ENCODE data around the gene RASSF3.

Gene RASSF3

DNA sequence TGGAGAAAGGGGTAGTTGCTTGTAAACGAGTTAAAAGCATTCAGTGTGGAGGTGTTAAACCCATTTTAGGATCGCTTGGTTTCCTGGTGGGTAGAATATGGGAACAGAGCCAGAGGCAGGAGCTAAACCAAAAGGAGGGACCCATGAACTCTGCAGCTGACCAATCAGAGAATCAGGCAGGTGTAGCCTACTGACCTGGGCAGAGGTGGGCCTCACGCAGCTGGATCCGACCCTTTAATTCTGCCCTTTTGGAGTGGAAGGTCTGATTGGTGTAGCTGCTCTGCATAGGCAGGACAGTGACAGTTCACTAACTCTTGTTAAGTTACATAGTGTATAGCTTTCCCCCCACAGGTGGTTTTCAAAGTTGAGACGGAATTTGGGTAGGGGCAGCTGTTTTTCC, 85.3 kb downstream of the RASSF3 start:
- no peak overlapping the region for H3K27ac ChIP-seq (ENCODE audit: low read length)
- no peaks in the 10 kb centered on the region for H3K9me3 ChIP-seq (ENCODE audit: insufficient read depth, low read length)
- H3K36me3 ChIP-seq (replicated peaks; ENCODE audit: low read depth, low read length): peaks cover 40% of the 10 kb centered on the region
- no peak overlapping the region for H3K4me3 ChIP-seq (ENCODE audit: low read length)
- TF ChIP-seq, protein P1, sequence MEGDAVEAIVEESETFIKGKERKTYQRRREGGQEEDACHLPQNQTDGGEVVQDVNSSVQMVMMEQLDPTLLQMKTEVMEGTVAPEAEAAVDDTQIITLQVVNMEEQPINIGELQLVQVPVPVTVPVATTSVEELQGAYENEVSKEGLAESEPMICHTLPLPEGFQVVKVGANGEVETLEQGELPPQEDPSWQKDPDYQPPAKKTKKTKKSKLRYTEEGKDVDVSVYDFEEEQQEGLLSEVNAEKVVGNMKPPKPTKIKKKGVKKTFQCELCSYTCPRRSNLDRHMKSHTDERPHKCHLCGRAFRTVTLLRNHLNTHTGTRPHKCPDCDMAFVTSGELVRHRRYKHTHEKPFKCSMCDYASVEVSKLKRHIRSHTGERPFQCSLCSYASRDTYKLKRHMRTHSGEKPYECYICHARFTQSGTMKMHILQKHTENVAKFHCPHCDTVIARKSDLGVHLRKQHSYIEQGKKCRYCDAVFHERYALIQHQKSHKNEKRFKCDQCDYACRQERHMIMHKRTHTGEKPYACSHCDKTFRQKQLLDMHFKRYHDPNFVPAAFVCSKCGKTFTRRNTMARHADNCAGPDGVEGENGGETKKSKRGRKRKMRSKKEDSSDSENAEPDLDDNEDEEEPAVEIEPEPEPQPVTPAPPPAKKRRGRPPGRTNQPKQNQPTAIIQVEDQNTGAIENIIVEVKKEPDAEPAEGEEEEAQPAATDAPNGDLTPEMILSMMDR (IDR thresholded peaks at IDR 0.05; ENCODE audit: low read depth, low read length): no peak
- TF ChIP-seq EZH2phosphoT487 (IDR thresholded peaks at IDR 0.05; ENCODE audit: low read depth): no peak
- peaks cover 6% of the 10 kb centered on the region for H3K4me1 ChIP-seq (ENCODE audit: low read length)
- H3K27me3 ChIP-seq (ENCODE audit: low read depth, low read length): no peaks in the 10 kb centered on the region
- H3K79me2 ChIP-seq (ENCODE audit: low read length): peaks cover 23% of the 10 kb centered on the region
- H3K4me2 ChIP-seq (ENCODE audit: low read length): no peak overlapping the region
- H4K20me1 ChIP-seq (ENCODE audit: insufficient read depth, low read length): peaks cover 31% of the 10 kb centered on the region
- no peak overlapping the region for H2AFZ ChIP-seq (ENCODE audit: low read depth, low read length)
- H3K9ac ChIP-seq (ENCODE audit: low read length): no peak overlapping the region

DNA sequence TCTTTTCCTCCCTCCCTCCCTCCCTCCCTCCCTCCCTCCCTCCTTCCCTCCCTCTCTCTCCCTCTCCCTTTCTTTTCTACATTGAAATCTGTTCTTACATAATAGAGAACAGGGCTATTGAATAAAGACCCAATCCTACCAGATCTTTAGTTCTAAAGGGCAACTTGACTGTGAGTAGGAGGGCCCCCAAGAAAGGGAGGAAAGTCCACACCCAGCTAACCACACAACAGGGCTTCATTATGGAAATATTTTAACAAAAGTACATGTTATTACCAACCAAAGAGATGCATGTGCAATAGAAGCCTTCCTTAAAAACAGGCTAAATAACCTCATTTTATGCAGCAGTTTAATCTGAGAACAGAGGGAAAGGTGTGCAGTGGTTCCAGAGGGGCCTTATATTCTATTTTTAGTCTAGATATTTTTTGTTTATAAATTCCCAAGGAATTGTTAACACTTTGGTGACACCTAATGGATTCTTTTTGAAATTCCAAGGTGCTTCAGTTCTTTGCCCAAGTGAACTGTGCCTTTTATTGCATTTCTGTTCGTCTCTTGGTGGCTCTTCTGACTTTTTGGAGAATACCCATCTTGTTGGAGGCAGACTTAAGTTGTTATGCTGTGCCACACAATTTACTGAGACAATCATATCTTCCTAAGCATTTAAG, 85.9 kb downstream of the RASSF3 start:
- Histone ChIP-seq H3K27ac (ENCODE audit: low read length) (no peak overlapping the region), H3K4me1 (ENCODE audit: low read length) (peaks cover 6% of the 10 kb centered on the region), H3K27me3 (ENCODE audit: low read depth, low read length) (no peaks in the 10 kb centered on the region), H3K9ac (ENCODE audit: low read length) (no peak overlapping the region), H3K4me3 (ENCODE audit: low read length) (no peak overlapping the region), H3K9me3 (ENCODE audit: insufficient read depth, low read length) (no peaks in the 10 kb centered on the region), H2AFZ (ENCODE audit: low read depth, low read length) (no peak overlapping the region), H3K36me3 (replicated peaks; ENCODE audit: low read depth, low read length) (peaks cover 41% of the 10 kb centered on the region), H4K20me1 (ENCODE audit: insufficient read depth, low read length) (peaks cover 29% of the 10 kb centered on the region), H3K4me2 (ENCODE audit: low read length) (no peak overlapping the region), H3K79me2 (ENCODE audit: low read length) (peaks cover 22% of the 10 kb centered on the region)
- TF ChIP-seq, protein P1 (IDR thresholded peaks at IDR 0.05; ENCODE audit: low read depth, low read length): 0 out of 2 replicates have a peak, but pooled peaks have one; percentile 14
- no peak for TF ChIP-seq EZH2phosphoT487 (IDR thresholded peaks at IDR 0.05; ENCODE audit: low read depth)

DNA sequence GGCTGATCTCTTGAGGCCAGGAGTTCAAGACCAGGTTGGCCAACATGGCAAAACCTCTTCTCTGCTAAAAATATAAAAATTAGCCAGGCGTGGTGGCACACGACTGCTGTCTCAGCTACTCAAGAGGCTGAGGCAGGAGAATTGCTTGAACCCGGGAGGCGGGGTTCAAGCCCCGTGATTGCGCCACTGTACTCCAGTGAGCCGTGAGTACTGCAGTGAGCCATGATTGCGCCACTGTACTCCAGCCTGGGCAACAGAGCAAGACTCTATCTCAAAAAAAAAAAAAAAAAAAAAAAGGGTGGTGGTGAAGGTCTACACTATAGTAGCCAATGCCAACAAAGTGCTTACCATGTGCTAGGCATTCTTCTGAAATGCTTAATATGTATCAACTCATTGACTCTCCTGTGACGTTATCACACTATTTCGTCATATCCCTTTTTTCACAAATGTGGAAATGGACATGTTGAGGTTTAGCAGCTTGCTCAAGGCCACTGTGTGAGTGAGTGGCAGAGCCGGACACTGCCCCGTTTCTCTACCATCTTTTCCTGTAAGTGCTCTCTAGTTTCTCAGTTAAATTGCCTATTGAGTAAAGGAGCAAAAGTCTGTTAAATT, 89.3 kb downstream of the RASSF3 start:
- Histone ChIP-seq H3K9ac (ENCODE audit: low read length) (no peak overlapping the region), H4K20me1 (ENCODE audit: insufficient read depth, low read length) (peaks cover 20% of the 10 kb centered on the region), H3K4me3 (ENCODE audit: low read length) (no peak overlapping the region), H3K27me3 (ENCODE audit: low read depth, low read length) (no peaks in the 10 kb centered on the region), H3K9me3 (ENCODE audit: insufficient read depth, low read length) (no peaks in the 10 kb centered on the region), H3K79me2 (ENCODE audit: low read length) (peaks cover 7% of the 10 kb centered on the region), H3K4me1 (ENCODE audit: low read length) (peaks cover 6% of the 10 kb centered on the region), H3K27ac (ENCODE audit: low read length) (no peak overlapping the region), H3K4me2 (ENCODE audit: low read length) (no peak overlapping the region), H3K36me3 (replicated peaks; ENCODE audit: low read depth, low read length) (peaks cover 31% of the 10 kb centered on the region), H2AFZ (ENCODE audit: low read depth, low read length) (no peak overlapping the region)
- TF ChIP-seq, protein P1 (IDR thresholded peaks at IDR 0.05; ENCODE audit: low read depth, low read length): no peak
- TF ChIP-seq EZH2phosphoT487 (IDR thresholded peaks at IDR 0.05; ENCODE audit: low read depth): no peak

DNA sequence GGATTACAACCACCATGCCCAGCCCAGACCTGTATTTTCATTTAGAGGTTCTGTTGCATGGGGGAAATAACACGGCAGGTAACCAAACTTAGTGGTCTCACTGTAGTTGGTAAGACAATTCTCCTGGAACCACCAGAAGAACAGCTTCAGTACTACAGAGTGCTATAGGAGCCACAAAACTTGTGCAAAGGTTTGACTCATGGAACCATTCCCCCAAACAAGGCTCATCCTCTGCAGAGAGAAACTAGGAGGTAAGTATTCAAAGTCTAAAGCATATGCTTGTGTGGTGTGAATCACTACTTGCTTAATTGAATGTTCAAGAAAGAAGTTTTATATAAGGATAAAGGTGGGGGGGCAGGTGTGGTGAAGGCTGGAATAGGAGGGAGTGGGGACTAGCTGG, 90.2 kb downstream of the RASSF3 start:
- H3K36me3 ChIP-seq (replicated peaks; ENCODE audit: low read depth, low read length): peaks cover 21% of the 10 kb centered on the region
- H3K27ac ChIP-seq (ENCODE audit: low read length): no peak overlapping the region
- peaks cover 6% of the 10 kb centered on the region for H3K4me1 ChIP-seq (ENCODE audit: low read length)
- H3K9me3 ChIP-seq (ENCODE audit: insufficient read depth, low read length): no peaks in the 10 kb centered on the region
- peaks cover 11% of the 10 kb centered on the region for H4K20me1 ChIP-seq (ENCODE audit: insufficient read depth, low read length)
- no peak overlapping the region for H3K4me3 ChIP-seq (ENCODE audit: low read length)
- H3K27me3 ChIP-seq (ENCODE audit: low read depth, low read length): no peaks in the 10 kb centered on the region
- H3K9ac ChIP-seq (ENCODE audit: low read length): no peak overlapping the region
- peaks cover 7% of the 10 kb centered on the region for H3K79me2 ChIP-seq (ENCODE audit: low read length)
- no peak overlapping the region for H3K4me2 ChIP-seq (ENCODE audit: low read length)
- H2AFZ ChIP-seq (ENCODE audit: low read depth, low read length): no peak overlapping the region
- TF ChIP-seq EZH2phosphoT487 (IDR thresholded peaks at IDR 0.05; ENCODE audit: low read depth): no peak
- TF ChIP-seq, protein P1 (IDR thresholded peaks at IDR 0.05; ENCODE audit: low read depth, low read length): no peak

Data from OCI-LY3 (cell line).